AG09309 (cell line): Measurements from ENCODE around the gene KBTBD4.
A peak's percentile ranks its signal among the peaks of the same experiment; 100 is the strongest.
"Not testable (repeated sequence)": the region's sequence is repeated elsewhere in the genome, so short reads cannot be mapped to it uniquely, and the experiment has no call there.

Experiments
- DNase-seq: peaks from one replicate; pipeline ENCODE4 v3.0.0-alpha.2; 2010; ENCODE audit warnings: low read depth
- H3K4me3 ChIP-seq: 2 replicates; pipeline ENCODE4 v1.5.1; 2011; ENCODE audit warnings: mild to moderate bottlenecking, low read depth, low read length, moderate library complexity; ENCODE audit not compliant: control insufficient read depth
- CTCF ChIP-seq: IDR thresholded peaks from 2 replicates; pipeline ENCODE4 v1.5.1; 2011; ENCODE audit warnings: mild to moderate bottlenecking, low read depth, low read length, inconsistent platforms; ENCODE audit not compliant: insufficient read depth, control insufficient read depth; ENCODE audit errors: missing control alignments

The KBTBD4 gene

GRCh38 chr11:47552056-47552565 is 26.7 kb downstream of the KBTBD4 start:
- no peak for TF ChIP-seq CTCF
- DNase-seq: no peak
- peak overlapping the region; percentile 90 for H3K4me3 ChIP-seq

GRCh38 chr11:47551086-47551485 is 27.7 kb downstream of the KBTBD4 start:
- TF ChIP-seq CTCF: peak; percentile 40
- no peak for DNase-seq
- H3K4me3 ChIP-seq: no peak overlapping the region

- no peak for DNase-seq
- H3K4me3 ChIP-seq: no peak overlapping the region
- no peak for TF ChIP-seq CTCF
Observed at GRCh38 chr11:47550288-47551047, 28.3 kb downstream of the KBTBD4 start.

GRCh38 chr11:47546274-47546673 is 32.5 kb downstream of the KBTBD4 start:
- not testable (repeated sequence) for H3K4me3 ChIP-seq, DNase-seq

GRCh38 chr11:47545298-47545697 is 33.5 kb downstream of the KBTBD4 start:
- no peak for TF ChIP-seq CTCF
- no peak for DNase-seq
- H3K4me3 ChIP-seq: no peak overlapping the region

- TF ChIP-seq CTCF: no peak
- no peak for DNase-seq
- H3K4me3 ChIP-seq: no peak overlapping the region
Observed at GRCh38 chr11:47541070-47541469, 37.7 kb downstream of the KBTBD4 start.

GRCh38 chr11:47539681-47540039 is 39.1 kb downstream of the KBTBD4 start:
- TF ChIP-seq CTCF: no peak

More at GRCh38 chr11:47539681-47540039, 39.1 kb downstream of the KBTBD4 start:
- H3K4me3 ChIP-seq: no peak overlapping the region
- DNase-seq: no peak
